CD4-positive, alpha-beta T cell (primary cell): ENCODE measurements around the gene MCCC2. TPM values are rescaled to one million over a fixed set of nuclear protein-coding genes. Genes with fewer than 3 reads are reported as not detected.
"Not testable (repeated sequence)": the region's sequence is repeated elsewhere in the genome, so short reads cannot be mapped to it uniquely, and the experiment has no call there.

Source experiments
- ATAC-seq: fragments of 200-7000 bp; cut with Tn5 transposase; one replicate; pipeline ENCODE4 v1.10.0; 2022; ENCODE audit warnings: mild to moderate bottlenecking; ENCODE audit not compliant: poor library complexity
- CTCF ChIA-PET: fragments of 350-600 bp; sonication (Branson Sonifier 250); formaldehyde crosslinking; loops from one replicate; lab custom pipeline; 2021; ENCODE audit warnings: antibody characterized with exemption, inconsistent platforms; lab: Charles Lee
- POLR2A ChIA-PET: fragments of 350-600 bp; sonication (Branson Sonifier 250); formaldehyde crosslinking; loops from one replicate; lab custom pipeline; 2021; ENCODE audit warnings: antibody characterized with exemption, inconsistent platforms; lab: Charles Lee
- DNase-seq, 14 experiments: peaks; one replicate each; pipeline ENCODE4 v3.0.0-alpha.2; 2013 to 2020; ENCODE audit warnings: mixed read lengths in 2 of 14
- H3K27ac ChIP-seq, 2 donors: one replicate each; pipeline versions ENCODE4 v1.5.1 to v1.7.0; 2013; ENCODE audit warnings: low read length in 2 of 2, low read depth in 1 of 2, mild to moderate bottlenecking in 1 of 2
- H3K27me3 ChIP-seq, 2 experiments: 1 replicate in 1 of 2; 2 replicates in 1 of 2; pipeline versions ENCODE4 v1.6.1 to v1.7.0; 2013; ENCODE audit warnings: low read length in 2 of 2, control low read depth in 1 of 2, mild to moderate bottlenecking in 1 of 2, moderate library complexity in 1 of 2; ENCODE audit not compliant: insufficient read depth in 2 of 2, control insufficient read depth in 1 of 2
- H3K36me3 ChIP-seq: one replicate; pipeline ENCODE4 v1.6.1; 2013; ENCODE audit warnings: low read length, control low read depth; ENCODE audit not compliant: insufficient read depth
- H3K4me1 ChIP-seq: one replicate; pipeline ENCODE4 v1.6.1; 2013; ENCODE audit warnings: low read length, control low read depth; ENCODE audit not compliant: insufficient read depth
- H3K4me3 ChIP-seq: one replicate; pipeline ENCODE4 v1.5.1; 2013; ENCODE audit warnings: mild to moderate bottlenecking, low read length, moderate library complexity
- H3K9me3 ChIP-seq, 2 experiments: 1 replicate in 1 of 2; 2 replicates in 1 of 2; pipeline versions ENCODE4 v1.6.1 to v1.7.0; 2013; ENCODE audit warnings: low read length in 2 of 2, mild to moderate bottlenecking in 2 of 2, control low read depth in 1 of 2, moderate library complexity in 1 of 2; ENCODE audit not compliant: control insufficient read depth in 1 of 2, insufficient read depth in 1 of 2
- H3K27ac Mint-ChIP-seq: one replicate; pipeline ENCODE4 v1.8.0; 2020; ENCODE audit warnings: mixed read lengths
- H3K27me3 Mint-ChIP-seq: one replicate; pipeline ENCODE4 v1.8.0; 2021; ENCODE audit warnings: mixed read lengths
- H3K36me3 Mint-ChIP-seq: one replicate; pipeline ENCODE4 v1.8.0; 2021; ENCODE audit warnings: low read depth, mixed read lengths
- H3K4me1 Mint-ChIP-seq: one replicate; pipeline ENCODE4 v1.8.0; 2021; ENCODE audit warnings: low read depth, mixed read lengths
- H3K4me3 Mint-ChIP-seq: one replicate; pipeline ENCODE4 v1.8.0; 2020; ENCODE audit warnings: mild to moderate bottlenecking, mixed read lengths
- H3K9me3 Mint-ChIP-seq: one replicate; pipeline ENCODE4 v1.8.0; 2020; ENCODE audit warnings: mixed read lengths
- intact Hi-C, 2 experiments: fragments of 100-400 bp; cut with DNase I in 1 of 2; cut with micrococcal nuclease in 1 of 2; formaldehyde crosslinking; loops; one replicate each; pipeline versions ENCODE4 v1.15.1 to v1.9.0; 2023 to 2025; cut with DNase I, micrococcal nuclease
- total RNA-seq, 174 experiments: library from RNA in 2 of 174; stranded (reverse) in 2 of 174; gene quantifications; one replicate each; pipeline ENCODE4 v1.2.3 and lab custom pipeline; 2021 to 2026
- TF ChIP-seq, protein P1 (sequence below): fragments of 200-600 bp; IDR thresholded peaks from one replicate; pipeline ENCODE4 v1.8.0; 2022; ENCODE audit warnings: antibody characterized with exemption, mild to moderate bottlenecking

Gene MCCC2
- total RNA-seq, 2 experiments from 2014 or later, result 16.3 to 18.7 TPM

DNA sequence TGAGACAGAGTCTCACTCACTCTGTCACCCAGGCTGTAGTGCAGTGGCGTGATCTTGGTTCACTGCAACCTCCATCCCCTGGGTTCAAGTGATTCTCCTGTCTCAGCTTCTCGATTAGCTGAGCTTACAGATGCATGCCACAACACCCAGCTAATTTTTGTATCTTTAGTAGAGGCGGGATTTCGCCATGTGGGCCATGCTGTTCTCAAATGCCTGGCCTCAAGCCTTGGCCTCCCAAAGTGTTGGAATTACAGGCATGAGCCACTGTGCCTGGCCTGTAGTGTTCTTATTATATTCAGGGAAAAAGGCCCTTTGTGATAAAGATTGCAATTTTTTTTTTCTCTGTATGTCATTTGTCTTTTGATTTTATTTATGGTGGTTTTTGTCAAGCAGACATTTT, 24.0 kb upstream of the MCCC2 start:
- TF ChIP-seq, protein P1, sequence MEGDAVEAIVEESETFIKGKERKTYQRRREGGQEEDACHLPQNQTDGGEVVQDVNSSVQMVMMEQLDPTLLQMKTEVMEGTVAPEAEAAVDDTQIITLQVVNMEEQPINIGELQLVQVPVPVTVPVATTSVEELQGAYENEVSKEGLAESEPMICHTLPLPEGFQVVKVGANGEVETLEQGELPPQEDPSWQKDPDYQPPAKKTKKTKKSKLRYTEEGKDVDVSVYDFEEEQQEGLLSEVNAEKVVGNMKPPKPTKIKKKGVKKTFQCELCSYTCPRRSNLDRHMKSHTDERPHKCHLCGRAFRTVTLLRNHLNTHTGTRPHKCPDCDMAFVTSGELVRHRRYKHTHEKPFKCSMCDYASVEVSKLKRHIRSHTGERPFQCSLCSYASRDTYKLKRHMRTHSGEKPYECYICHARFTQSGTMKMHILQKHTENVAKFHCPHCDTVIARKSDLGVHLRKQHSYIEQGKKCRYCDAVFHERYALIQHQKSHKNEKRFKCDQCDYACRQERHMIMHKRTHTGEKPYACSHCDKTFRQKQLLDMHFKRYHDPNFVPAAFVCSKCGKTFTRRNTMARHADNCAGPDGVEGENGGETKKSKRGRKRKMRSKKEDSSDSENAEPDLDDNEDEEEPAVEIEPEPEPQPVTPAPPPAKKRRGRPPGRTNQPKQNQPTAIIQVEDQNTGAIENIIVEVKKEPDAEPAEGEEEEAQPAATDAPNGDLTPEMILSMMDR, result no peak
- no peaks in the 10 kb centered on the region for H3K4me1 Mint-ChIP-seq
- no peaks in the 10 kb centered on the region for H3K27me3 ChIP-seq
- H3K4me1 ChIP-seq, result no peaks in the 10 kb centered on the region
- POLR2A ChIA-PET, result no interaction called here
- no peaks in the 10 kb centered on the region for H3K27me3 Mint-ChIP-seq
- intact Hi-C loops, result no loop called here
- no peak overlapping the region for H3K4me3 ChIP-seq
- H3K9me3 ChIP-seq, result no peaks in the 10 kb centered on the region
- CTCF ChIA-PET, result interaction anchor here (0.8 kb wide), 1 partner anchor 38 kb away, joined by 3 read pairs; no protein-coding TSS in a partner anchor
- peaks cover 53% of the 10 kb centered on the region for H3K36me3 ChIP-seq
- H3K9me3 Mint-ChIP-seq, result no peaks in the 10 kb centered on the region
- ATAC-seq (no peak), DNase-seq (no peak)
- no peak overlapping the region for H3K4me3 Mint-ChIP-seq
- H3K27ac ChIP-seq, result no peak overlapping the region
- H3K27ac Mint-ChIP-seq, result no peak overlapping the region
- H3K36me3 Mint-ChIP-seq, result peaks cover 62% of the 10 kb centered on the region

DNA sequence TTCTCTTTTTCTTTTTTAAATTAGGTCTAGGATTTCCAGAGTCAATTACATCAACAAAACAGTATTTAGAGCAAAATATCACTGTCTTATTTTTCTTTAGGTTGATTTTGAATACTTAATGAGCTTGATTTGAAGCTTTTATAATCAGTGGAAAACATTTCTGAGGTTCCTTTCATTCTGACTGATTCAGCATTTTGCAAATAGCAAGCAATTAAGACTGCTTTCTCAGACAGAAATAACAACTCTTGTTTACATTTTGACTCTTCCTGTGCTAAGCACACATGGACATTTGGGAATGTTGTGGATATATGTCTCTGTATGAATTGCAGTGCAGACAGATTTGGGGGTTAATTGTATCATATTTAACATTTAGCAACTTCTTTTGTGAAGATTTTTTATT, 22.2 kb upstream of the MCCC2 start:
- Mint-ChIP-seq H3K4me3 (no peak overlapping the region), H3K27ac (no peak overlapping the region), H3K27me3 (no peaks in the 10 kb centered on the region), H3K36me3 (peaks cover 50% of the 10 kb centered on the region), H3K4me1 (no peaks in the 10 kb centered on the region), H3K9me3 (no peaks in the 10 kb centered on the region)
- ATAC-seq (no peak), DNase-seq (no peak)
- no peaks in the 10 kb centered on the region for H3K9me3 ChIP-seq
- intact Hi-C loops, result no loop called here
- no peaks in the 10 kb centered on the region for H3K4me1 ChIP-seq
- TF ChIP-seq, protein P1, result no peak
- H3K36me3 ChIP-seq, result peaks cover 42% of the 10 kb centered on the region
- ChIA-PET CTCF (interaction anchor here (1.5 kb wide), 1 partner anchor 36 kb away, joined by 3 read pairs; no protein-coding TSS in a partner anchor), POLR2A (no interaction called here)
- H3K27ac ChIP-seq, result no peak overlapping the region
- H3K4me3 ChIP-seq, result no peak overlapping the region
- no peaks in the 10 kb centered on the region for H3K27me3 ChIP-seq

DNA sequence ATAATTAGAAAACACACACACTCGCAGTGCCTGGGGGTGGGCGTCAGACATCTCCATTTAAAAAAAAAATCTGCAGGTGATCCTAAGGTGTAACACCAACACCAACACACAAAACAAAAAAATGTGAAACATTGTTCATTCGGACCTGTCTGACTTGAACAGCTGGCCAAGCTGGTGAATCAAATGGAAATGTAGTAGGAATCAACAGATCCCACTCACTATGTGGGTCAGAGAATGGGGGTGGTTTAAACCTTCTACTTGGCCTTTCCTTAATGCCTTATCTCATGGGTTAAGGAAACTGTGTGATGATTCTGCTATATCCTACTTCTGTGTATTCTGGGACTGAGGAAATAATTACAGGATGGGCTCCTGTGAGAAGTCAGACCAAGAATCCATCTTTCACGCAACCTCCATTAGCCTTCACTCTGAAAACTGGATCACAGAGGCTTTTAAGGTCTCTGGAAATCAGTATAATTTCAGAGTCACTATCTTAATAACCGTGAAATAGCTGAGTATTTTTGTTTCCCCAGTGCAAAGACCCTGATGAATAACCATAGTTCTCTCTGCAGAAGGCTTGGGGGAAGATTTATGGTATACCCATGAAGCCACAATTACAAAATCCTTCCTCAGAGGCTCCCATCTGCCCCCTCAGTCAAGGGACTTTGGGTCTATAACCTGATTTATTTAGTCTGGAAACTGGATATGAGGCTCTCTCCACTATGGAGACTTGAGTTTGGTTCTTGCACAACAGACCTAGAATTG, 17.2 kb upstream of the MCCC2 start:
- Histone ChIP-seq H3K9me3 (no peaks in the 10 kb centered on the region), H3K4me3 (no peak overlapping the region), H3K27ac (no peak overlapping the region), H3K36me3 (peaks cover 10% of the 10 kb centered on the region), H3K27me3 (no peaks in the 10 kb centered on the region), H3K4me1 (no peaks in the 10 kb centered on the region)
- no peaks in the 10 kb centered on the region for H3K27me3 Mint-ChIP-seq
- no peak for DNase-seq
- peaks cover 13% of the 10 kb centered on the region for H3K36me3 Mint-ChIP-seq
- H3K4me3 Mint-ChIP-seq, result no peak overlapping the region
- H3K4me1 Mint-ChIP-seq, result no peaks in the 10 kb centered on the region
- H3K27ac Mint-ChIP-seq, result no peak overlapping the region
- CTCF ChIA-PET, result interaction anchor here (1.1 kb wide), 1 partner anchor 11 kb away, joined by 3 read pairs; no protein-coding TSS in a partner anchor
- TF ChIP-seq, protein P1, result no peak
- H3K9me3 Mint-ChIP-seq, result no peaks in the 10 kb centered on the region
- POLR2A ChIA-PET, result no interaction called here
- intact Hi-C loops, result no loop called here
- no peak for ATAC-seq

DNA sequence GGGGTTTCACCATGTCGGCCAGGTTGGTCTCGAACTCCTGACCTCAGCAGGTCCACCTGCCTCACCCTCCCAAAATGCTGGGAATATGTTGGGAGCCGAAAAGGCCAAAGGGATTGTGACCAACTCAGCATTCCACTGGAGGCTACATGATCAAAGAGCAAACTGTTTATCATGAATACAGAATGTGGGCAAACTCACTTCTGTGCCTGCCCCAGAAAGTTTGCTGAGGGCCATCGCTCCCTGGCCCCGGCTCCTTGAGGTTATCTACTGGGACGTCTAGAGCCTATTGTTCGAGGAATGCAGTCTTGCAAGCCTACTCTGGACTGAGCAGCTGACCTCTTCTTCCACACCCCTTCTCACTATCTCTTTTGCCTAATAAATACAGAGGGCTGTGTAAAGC, 15.3 kb upstream of the MCCC2 start:
- CTCF ChIA-PET, H3K9me3 ChIP-seq, H3K4me1 ChIP-seq, H3K9me3 Mint-ChIP-seq, POLR2A ChIA-PET, H3K4me1 Mint-ChIP-seq, H3K36me3 ChIP-seq, H3K27ac ChIP-seq, H3K4me3 Mint-ChIP-seq, H3K27me3 Mint-ChIP-seq, ATAC-seq, DNase-seq, intact Hi-C loops, H3K4me3 ChIP-seq, H3K27ac Mint-ChIP-seq, H3K27me3 ChIP-seq: not testable (repeated sequence)
- H3K36me3 Mint-ChIP-seq, result peaks cover 15% of the 10 kb centered on the region
